Upper lobe of left lung (tissue), 6 donors: ENCODE measurements around the gene DYNC2I2. TPM values are rescaled to one million over a fixed set of nuclear protein-coding genes. Genes with fewer than 3 reads are reported as not detected.

Experiments used
- ATAC-seq, 2 donors: fragments of 200-7000 bp; cut with Tn5 transposase; one replicate each; pipeline ENCODE4 v1.9.1; 2022; ENCODE audit warnings: mild to moderate bottlenecking in 2 of 2, moderate library complexity in 2 of 2; ENCODE audit not compliant: low FRiP score in 2 of 2
- DNase-seq, 2 donors: peaks; one replicate each; pipeline ENCODE4 v3.0.0-alpha.2; 2019 to 2020
- H3K27ac ChIP-seq, 4 donors: fragments of 200-600 bp; sonication (generic); one replicate each; pipeline ENCODE4 v1.5.1; 2016 to 2019
- H3K27me3 ChIP-seq, 4 donors: fragments of 200-600 bp; sonication (generic); one replicate each; pipeline ENCODE4 v1.5.1; 2017 to 2019
- H3K36me3 ChIP-seq, 4 donors: fragments of 200-600 bp; sonication (generic); one replicate each; pipeline ENCODE4 v1.5.1; 2016 to 2019
- H3K4me1 ChIP-seq, 4 donors: fragments of 200-600 bp; sonication (generic); one replicate each; pipeline ENCODE4 v1.5.1; 2018 to 2019
- H3K4me3 ChIP-seq, 4 donors: fragments of 200-600 bp; sonication (generic); one replicate each; pipeline ENCODE4 v1.5.1; 2017 to 2019; ENCODE audit warnings: mild to moderate bottlenecking in 2 of 4, moderate library complexity in 1 of 4
- H3K9me3 ChIP-seq, 4 donors: fragments of 200-600 bp; sonication (generic); one replicate each; pipeline ENCODE4 v1.5.1; 2018 to 2019
- EP300 ChIP-seq, 4 donors: sonication (generic); formaldehyde crosslinking; IDR thresholded peaks; one replicate each; pipeline ENCODE4 v1.5.1; 2017; ENCODE audit warnings: antibody characterized with exemption in 4 of 4, control low read depth in 2 of 4
- POLR2A ChIP-seq, 4 donors: fragments of 450-650 bp; IDR thresholded peaks; one replicate each; pipeline ENCODE4 v1.5.1; 2016 to 2017; ENCODE audit warnings: antibody characterized with exemption in 4 of 4, mild to moderate bottlenecking in 2 of 4
- POLR2AphosphoS5 ChIP-seq, 2 donors: sonication (generic); formaldehyde crosslinking; IDR thresholded peaks; one replicate each; pipeline ENCODE4 v1.5.1; 2017; ENCODE audit warnings: antibody characterized with exemption in 2 of 2
- WGBS, 2 donors: methylation state at CpG; one replicate each; pipeline ENCODE4 v1.1.5; 2017 to 2018; 5-methylcytosine and 5-hydroxymethylcytosine counted together
- total RNA-seq, 6 donors: library from RNA; depleted of rRNA in 4 of 6; stranded (reverse); fragments of >200 nt in 4 of 6; gene quantifications; one replicate each; pipeline versions ENCODE4 v1.1.0 to v1.2.1, GENCODE V29; 2016 to 2021
- TF ChIP-seq, protein P1 (sequence below), 6 experiments: fragments of 450-650 bp in 4 of 6; fragments of 200-600 bp in 2 of 6; sonication (generic) in 2 of 6; IDR thresholded peaks; one replicate each; pipeline ENCODE4 v1.5.1; 2016 to 2019; ENCODE audit warnings: antibody characterized with exemption in 6 of 6
- donor health status: DM: no; HTN: no; CAD: no; lungs with moderate emphysema.
- donor health status: DM: no; HTN: yes; CAD: no; lungs with severe emphysema.

DYNC2I2 gene
- total RNA-seq, 6 donors from 2014 or later, result 47.8 to 105 (median 76.8) TPM

DNA sequence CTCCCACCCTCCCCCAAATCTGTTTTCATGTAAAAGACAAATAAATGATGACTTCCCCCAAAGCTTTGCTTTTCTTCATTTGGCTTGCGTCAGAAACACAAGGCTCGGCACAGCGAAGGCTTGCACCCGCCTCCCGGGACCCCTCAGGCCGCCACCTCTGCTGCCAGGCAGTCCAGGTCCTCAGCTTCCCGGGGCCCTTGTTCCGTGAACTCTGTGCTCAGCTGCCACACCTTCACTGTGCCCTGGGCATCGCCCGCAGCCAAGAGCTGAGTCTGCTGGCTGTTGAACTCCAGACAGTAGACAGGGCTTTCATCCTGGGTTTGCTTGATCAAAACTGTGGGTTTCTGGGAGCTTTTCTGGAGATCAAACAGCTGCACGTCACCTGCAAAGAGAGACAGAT is 23.0 kb downstream of the DYNC2I2 start:
- WGBS, 2 donors, result 83 to 89% methylated on average over 11 of the region's 11 CpGs
- DNase-seq, result no peak
- Histone ChIP-seq H3K27ac (peak overlapping the region in 2 of 4 donors; percentile 89 to 95), H3K4me3 (no peak overlapping the region), H3K27me3 (no peaks in the 10 kb centered on the region), H3K9me3 (no peaks in the 10 kb centered on the region), H3K36me3 (peaks cover 34 to 69% (median 60%) of the 10 kb centered on the region in 4 donors), H3K4me1 (peaks cover 26 to 35% (median 27%) of the 10 kb centered on the region in 4 donors)
- no peak for ATAC-seq
- TF ChIP-seq, protein P1, sequence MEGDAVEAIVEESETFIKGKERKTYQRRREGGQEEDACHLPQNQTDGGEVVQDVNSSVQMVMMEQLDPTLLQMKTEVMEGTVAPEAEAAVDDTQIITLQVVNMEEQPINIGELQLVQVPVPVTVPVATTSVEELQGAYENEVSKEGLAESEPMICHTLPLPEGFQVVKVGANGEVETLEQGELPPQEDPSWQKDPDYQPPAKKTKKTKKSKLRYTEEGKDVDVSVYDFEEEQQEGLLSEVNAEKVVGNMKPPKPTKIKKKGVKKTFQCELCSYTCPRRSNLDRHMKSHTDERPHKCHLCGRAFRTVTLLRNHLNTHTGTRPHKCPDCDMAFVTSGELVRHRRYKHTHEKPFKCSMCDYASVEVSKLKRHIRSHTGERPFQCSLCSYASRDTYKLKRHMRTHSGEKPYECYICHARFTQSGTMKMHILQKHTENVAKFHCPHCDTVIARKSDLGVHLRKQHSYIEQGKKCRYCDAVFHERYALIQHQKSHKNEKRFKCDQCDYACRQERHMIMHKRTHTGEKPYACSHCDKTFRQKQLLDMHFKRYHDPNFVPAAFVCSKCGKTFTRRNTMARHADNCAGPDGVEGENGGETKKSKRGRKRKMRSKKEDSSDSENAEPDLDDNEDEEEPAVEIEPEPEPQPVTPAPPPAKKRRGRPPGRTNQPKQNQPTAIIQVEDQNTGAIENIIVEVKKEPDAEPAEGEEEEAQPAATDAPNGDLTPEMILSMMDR (IDR thresholded peaks at IDR 0.05), result no peak
- TF ChIP-seq POLR2AphosphoS5 (IDR thresholded peaks at IDR 0.05) (no peak), POLR2A (IDR thresholded peaks at IDR 0.05) (no peak), EP300 (IDR thresholded peaks at IDR 0.05) (no peak)

DNA sequence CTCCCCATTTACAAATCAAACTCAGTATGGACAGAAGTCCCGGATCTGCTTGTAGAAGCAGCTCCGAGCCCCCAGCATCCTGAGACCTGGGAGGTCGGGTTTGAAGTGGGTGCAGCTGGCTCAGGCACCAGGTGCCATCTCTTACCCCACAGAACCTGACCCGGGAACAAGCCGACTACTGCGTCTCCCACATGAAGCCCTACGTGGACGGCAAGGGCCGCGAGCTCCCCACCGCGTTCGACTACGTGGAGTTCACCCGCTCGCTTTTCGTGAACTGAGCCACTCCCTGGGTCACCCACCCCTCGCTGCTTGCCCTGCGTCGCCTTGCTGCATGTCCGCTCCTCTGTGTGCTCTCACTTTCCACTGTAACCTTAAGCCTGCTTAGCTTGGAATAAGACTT is 23.6 kb downstream of the DYNC2I2 start:
- no peak for TF ChIP-seq POLR2A (IDR thresholded peaks at IDR 0.05)
- TF ChIP-seq EP300 (IDR thresholded peaks at IDR 0.05), result no peak
- TF ChIP-seq POLR2AphosphoS5 (IDR thresholded peaks at IDR 0.05), result no peak
- TF ChIP-seq, protein P1 (IDR thresholded peaks at IDR 0.05), result no peak
- DNase-seq, result peak in 1 of 2 donors; percentile 77
- Histone ChIP-seq H3K36me3 (peaks cover 34 to 72% (median 65%) of the 10 kb centered on the region in 4 donors), H3K9me3 (no peaks in the 10 kb centered on the region), H3K4me3 (no peak overlapping the region), H3K4me1 (peaks cover 26 to 40% (median 29%) of the 10 kb centered on the region in 4 donors), H3K27me3 (no peaks in the 10 kb centered on the region), H3K27ac (no peak overlapping the region)
- WGBS, 2 donors, result 95 to 96% methylated on average over 19 to 21 of the region's 21 CpGs
- ATAC-seq, result no peak

DNA sequence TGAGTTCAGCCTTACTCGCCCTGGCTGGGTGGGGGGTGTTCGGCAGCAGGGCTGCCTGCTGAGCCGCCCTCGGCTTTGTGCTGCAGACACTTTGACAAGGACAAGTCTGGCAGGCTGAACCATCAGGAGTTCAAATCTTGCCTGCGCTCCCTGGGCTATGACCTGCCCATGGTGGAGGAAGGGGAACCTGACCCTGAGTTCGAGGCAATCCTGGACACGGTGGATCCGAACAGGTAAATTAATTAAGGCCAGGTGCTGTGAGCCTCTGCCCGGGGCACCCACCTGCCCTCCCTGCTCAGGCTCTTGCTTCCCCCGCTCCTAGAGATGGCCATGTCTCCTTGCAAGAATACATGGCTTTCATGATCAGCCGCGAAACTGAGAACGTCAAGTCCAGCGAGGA is 24.2 kb downstream of the DYNC2I2 start:
- TF ChIP-seq EP300 (IDR thresholded peaks at IDR 0.05) (no peak), POLR2AphosphoS5 (IDR thresholded peaks at IDR 0.05) (no peak), POLR2A (IDR thresholded peaks at IDR 0.05) (no peak)
- TF ChIP-seq, protein P1 (IDR thresholded peaks at IDR 0.05), result no peak
- ATAC-seq (no peak), DNase-seq (no peak)
- H3K36me3 ChIP-seq, result peaks cover 38 to 78% (median 69%) of the 10 kb centered on the region in 4 donors
- H3K4me1 ChIP-seq, result peaks cover 26 to 41% (median 29%) of the 10 kb centered on the region in 4 donors
- no peak overlapping the region for H3K27ac ChIP-seq
- WGBS, 2 donors, result 92 to 94% methylated on average over 13 of the region's 14 CpGs
- no peaks in the 10 kb centered on the region for H3K27me3 ChIP-seq
- no peaks in the 10 kb centered on the region for H3K9me3 ChIP-seq
- no peak overlapping the region for H3K4me3 ChIP-seq

DNA sequence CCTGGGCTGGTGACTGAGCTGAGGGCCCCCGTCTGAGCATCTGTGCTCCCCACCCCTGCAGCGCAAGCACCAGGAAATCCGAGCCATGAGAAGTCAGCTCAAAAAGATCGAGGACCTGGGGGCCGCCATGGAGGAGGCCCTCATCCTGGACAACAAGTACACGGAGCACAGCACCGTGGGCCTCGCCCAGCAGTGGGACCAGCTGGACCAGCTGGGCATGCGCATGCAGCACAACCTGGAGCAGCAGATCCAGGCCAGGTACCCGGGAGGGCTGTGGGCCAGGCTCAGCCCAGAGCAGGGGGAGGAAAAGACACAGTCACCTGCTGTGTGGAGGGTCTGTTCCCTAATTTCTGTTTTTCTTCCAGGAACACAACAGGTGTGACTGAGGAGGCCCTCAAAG is 24.6 kb downstream of the DYNC2I2 start:
- DNase-seq (no peak), ATAC-seq (no peak)
- no peak overlapping the region for H3K4me3 ChIP-seq
- H3K9me3 ChIP-seq, result no peaks in the 10 kb centered on the region
- no peak overlapping the region for H3K27ac ChIP-seq
- no peaks in the 10 kb centered on the region for H3K27me3 ChIP-seq
- TF ChIP-seq, protein P1 (IDR thresholded peaks at IDR 0.05), result no peak
- no peak for TF ChIP-seq EP300 (IDR thresholded peaks at IDR 0.05)
- peaks cover 26 to 36% (median 29%) of the 10 kb centered on the region in 4 donors for H3K4me1 ChIP-seq
- 85 to 86% methylated on average over 5 to 9 of the region's 10 CpGs for WGBS, 2 donors
- H3K36me3 ChIP-seq, result peaks cover 42 to 78% (median 72%) of the 10 kb centered on the region in 4 donors

DNA sequence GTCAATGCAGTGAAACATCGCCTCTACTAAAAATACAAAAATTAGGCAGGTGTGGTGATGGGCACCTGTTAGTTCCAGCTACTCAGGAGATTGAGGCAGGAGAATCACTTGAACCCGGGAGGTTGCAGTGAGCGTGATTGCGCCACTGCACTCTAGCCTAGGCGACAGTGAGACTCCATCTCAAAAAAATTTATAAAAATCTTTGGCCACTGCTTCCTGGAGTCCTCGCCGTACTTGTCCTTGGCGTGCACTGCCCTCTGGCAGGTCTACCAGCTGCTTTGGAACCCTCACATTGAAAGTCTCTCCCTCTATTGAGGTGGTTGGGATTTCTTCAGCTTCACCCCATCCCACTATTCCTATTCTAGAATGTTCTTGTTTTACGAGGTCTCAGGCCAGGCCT is 25.0 kb downstream of the DYNC2I2 start:
- 86 to 87% methylated on average over 9 of the region's 9 CpGs for WGBS, 2 donors
- TF ChIP-seq EP300 (IDR thresholded peaks at IDR 0.05), result no peak
- no peak for TF ChIP-seq POLR2AphosphoS5 (IDR thresholded peaks at IDR 0.05)
- no peak for TF ChIP-seq POLR2A (IDR thresholded peaks at IDR 0.05)
- TF ChIP-seq, protein P1 (IDR thresholded peaks at IDR 0.05), result no peak
- no peak for ATAC-seq

More for the DNA sequence above, 25.0 kb downstream of the DYNC2I2 start:
- peaks cover 25 to 33% (median 28%) of the 10 kb centered on the region in 4 donors for H3K4me1 ChIP-seq
- peaks cover 46 to 82% (median 77%) of the 10 kb centered on the region in 4 donors for H3K36me3 ChIP-seq
- no peak overlapping the region for H3K4me3 ChIP-seq
- H3K9me3 ChIP-seq, result no peaks in the 10 kb centered on the region
- no peak for DNase-seq
- H3K27ac ChIP-seq, result peak overlapping the region in 1 of 4 donors; percentile 2
- no peaks in the 10 kb centered on the region for H3K27me3 ChIP-seq
